ENCODE results near the gene POLR1D.

DNA sequence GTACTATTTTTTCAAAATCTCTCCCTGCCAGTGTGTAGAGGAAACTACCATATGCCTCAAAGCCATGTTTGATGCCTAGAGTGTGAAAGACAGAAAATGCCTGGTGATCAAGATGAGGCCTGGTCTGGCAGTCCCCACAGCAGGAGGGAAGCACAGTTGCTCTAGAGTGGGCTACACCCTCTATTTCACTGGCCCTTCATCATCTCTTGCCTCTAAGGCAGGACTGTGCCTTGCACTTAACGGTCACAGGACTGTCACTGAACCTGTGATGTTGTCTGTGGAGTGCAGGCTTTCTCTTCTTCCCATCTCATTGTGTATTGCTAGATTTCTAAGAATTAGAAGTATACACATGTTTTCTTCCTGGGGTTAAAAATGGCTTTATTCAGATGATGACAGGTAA lies 16.3 kb downstream of the POLR1D start:
- TF ChIP-seq, protein P1, sequence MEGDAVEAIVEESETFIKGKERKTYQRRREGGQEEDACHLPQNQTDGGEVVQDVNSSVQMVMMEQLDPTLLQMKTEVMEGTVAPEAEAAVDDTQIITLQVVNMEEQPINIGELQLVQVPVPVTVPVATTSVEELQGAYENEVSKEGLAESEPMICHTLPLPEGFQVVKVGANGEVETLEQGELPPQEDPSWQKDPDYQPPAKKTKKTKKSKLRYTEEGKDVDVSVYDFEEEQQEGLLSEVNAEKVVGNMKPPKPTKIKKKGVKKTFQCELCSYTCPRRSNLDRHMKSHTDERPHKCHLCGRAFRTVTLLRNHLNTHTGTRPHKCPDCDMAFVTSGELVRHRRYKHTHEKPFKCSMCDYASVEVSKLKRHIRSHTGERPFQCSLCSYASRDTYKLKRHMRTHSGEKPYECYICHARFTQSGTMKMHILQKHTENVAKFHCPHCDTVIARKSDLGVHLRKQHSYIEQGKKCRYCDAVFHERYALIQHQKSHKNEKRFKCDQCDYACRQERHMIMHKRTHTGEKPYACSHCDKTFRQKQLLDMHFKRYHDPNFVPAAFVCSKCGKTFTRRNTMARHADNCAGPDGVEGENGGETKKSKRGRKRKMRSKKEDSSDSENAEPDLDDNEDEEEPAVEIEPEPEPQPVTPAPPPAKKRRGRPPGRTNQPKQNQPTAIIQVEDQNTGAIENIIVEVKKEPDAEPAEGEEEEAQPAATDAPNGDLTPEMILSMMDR (IDR thresholded peaks at IDR 0.05; ENCODE audit: low read length): no peak
- no peak for TF ChIP-seq EZH2 (IDR thresholded peaks at IDR 0.05; ENCODE audit: borderline replicate concordance, low read length)
